Brain pericyte (primary cell): ENCODE measurements around the gene DGKE.

Source experiments
- DNase-seq: peaks from one replicate; pipeline ENCODE4 v3.0.0-alpha.2; 2012; ENCODE audit warnings: low read depth, low spot score

Gene DGKE

GRCh38 chr17:56890390-56890789 is 56.4 kb downstream of the DGKE start:
- no peak for DNase-seq

GRCh38 chr17:56890906-56891674 is 57.1 kb downstream of the DGKE start:
- no peak for DNase-seq

GRCh38 chr17:56891751-56892150 is 57.8 kb downstream of the DGKE start:
- DNase-seq: no peak

GRCh38 chr17:56892333-56892732 is 58.4 kb downstream of the DGKE start:
- no peak for DNase-seq

- DNase-seq: no peak
Measured at GRCh38 chr17:56893503-56893902, 59.6 kb downstream of the DGKE start.

GRCh38 chr17:56894859-56895455 is 61.0 kb downstream of the DGKE start:
- no peak for DNase-seq

GRCh38 chr17:56896217-56896967 is 62.4 kb downstream of the DGKE start:
- DNase-seq: no peak

GRCh38 chr17:56896968-56897359 is 63.0 kb downstream of the DGKE start:
- DNase-seq: no peak

GRCh38 chr17:56897646-56898424 is 63.9 kb downstream of the DGKE start:
- no peak for DNase-seq

GRCh38 chr17:56898874-56899273 is 64.9 kb downstream of the DGKE start:
- no peak for DNase-seq

GRCh38 chr17:56899403-56899802 is 65.5 kb downstream of the DGKE start:
- no peak for DNase-seq

GRCh38 chr17:56902348-56902747 is 68.4 kb downstream of the DGKE start:
- no peak for DNase-seq

- DNase-seq: no peak
Measured at GRCh38 chr17:56903560-56903959, 69.6 kb downstream of the DGKE start.

- DNase-seq: no peak
Measured at GRCh38 chr17:56908001-56908542, 74.1 kb downstream of the DGKE start.

- DNase-seq: no peak
Measured at GRCh38 chr17:56909742-56910508, 76.0 kb downstream of the DGKE start.

- DNase-seq: no peak
Measured at GRCh38 chr17:56910509-56911235, 76.7 kb downstream of the DGKE start.

GRCh38 chr17:56912105-56912999 is 78.4 kb downstream of the DGKE start:
- no peak for DNase-seq

GRCh38 chr17:56913000-56913311 is 79.0 kb downstream of the DGKE start:
- no peak for DNase-seq

GRCh38 chr17:56913353-56913866 is 79.5 kb downstream of the DGKE start:
- no peak for DNase-seq
